ENCODE results near the gene PCBD1. TPM values are rescaled to one million over a fixed set of nuclear protein-coding genes. Genes with fewer than 3 reads are reported as not detected.

The PCBD1 gene
- total and polyA plus RNA-seq, 2 experiments from 2014 or later: 33.3 to 78.5 TPM

DNA sequence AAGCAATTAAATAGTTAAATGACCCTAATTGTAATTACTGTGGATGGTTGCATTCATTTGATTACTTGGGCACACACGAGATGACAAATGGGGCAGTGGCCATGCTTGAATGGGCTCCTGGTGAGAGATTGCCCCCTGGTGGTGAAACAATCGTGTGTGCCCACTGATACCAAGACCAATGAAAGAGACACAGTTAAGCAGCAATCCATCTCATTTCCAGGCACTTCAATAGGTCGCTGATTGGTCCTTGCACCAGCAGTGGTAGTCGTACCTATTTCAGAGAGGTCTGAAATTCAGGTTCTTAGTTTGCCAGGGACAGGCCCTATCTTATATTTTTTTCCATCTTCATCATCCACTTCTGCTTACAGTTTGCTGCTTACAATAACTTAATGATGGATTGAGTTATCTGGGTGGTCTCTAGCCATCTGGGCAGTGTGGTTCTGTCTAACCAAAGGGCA is 8.3 kb downstream of the PCBD1 start:
- Mint-ChIP-seq H3K27ac (no peak overlapping the region), H3K9me3 (no peaks in the 10 kb centered on the region), H3K4me3 (no peak overlapping the region), H3K36me3 (ENCODE audit: low read depth) (peaks cover 60% of the 10 kb centered on the region), H3K4me1 (peaks cover 17% of the 10 kb centered on the region), H3K27me3 (ENCODE audit: insufficient read depth, low read depth, poor library complexity) (peaks cover 3% of the 10 kb centered on the region)
- Histone ChIP-seq H3K9me2 (ENCODE audit: insufficient read depth) (no peaks in the 10 kb centered on the region), H3K79me2 (replicated peaks; ENCODE audit: insufficient read depth) (no peaks in the 10 kb centered on the region), H3K4me1 (ENCODE audit: insufficient read depth) (0 out of 2 replicates have a peak, but pooled peaks cover 10% of the 10 kb centered on the region), H2AFZ (no peak overlapping the region), H3K27me3 (ENCODE audit: insufficient read depth) (no peaks in the 10 kb centered on the region), H3K4me2 (no peak overlapping the region), H3K27ac (ENCODE audit: low read depth) (no peak overlapping the region), H3K36me3 (ENCODE audit: insufficient read depth) (peaks cover 11% of the 10 kb centered on the region; the same call in 1 of the 2 replicates), H3K4me3 (no peak overlapping the region), H4K20me1 (replicated peaks; ENCODE audit: insufficient read depth) (no peaks in the 10 kb centered on the region; the same call in 1 of the 2 replicates), H3F3A (replicated peaks; ENCODE audit: low read depth) (no peaks in the 10 kb centered on the region)
- DNase-seq (ENCODE audit: low spot score) (peak; percentile 89), ATAC-seq (peak; percentile 89)
- TF ChIP-seq NANOG (IDR thresholded peaks at IDR 0.05; ENCODE audit: borderline replicate concordance): no peak
- no peak for TF ChIP-seq ZNF331 (CRISPR knock-in tag; IDR thresholded peaks at IDR 0.05; ENCODE audit: low read depth)
- TF ChIP-seq EZH2phosphoT487 (IDR thresholded peaks at IDR 0.05; ENCODE audit: unreplicated experiment): no peak
- TF ChIP-seq STAT1 (IDR thresholded peaks at IDR 0.05; ENCODE audit: unreplicated experiment): no peak
- TF ChIP-seq, protein P1, sequence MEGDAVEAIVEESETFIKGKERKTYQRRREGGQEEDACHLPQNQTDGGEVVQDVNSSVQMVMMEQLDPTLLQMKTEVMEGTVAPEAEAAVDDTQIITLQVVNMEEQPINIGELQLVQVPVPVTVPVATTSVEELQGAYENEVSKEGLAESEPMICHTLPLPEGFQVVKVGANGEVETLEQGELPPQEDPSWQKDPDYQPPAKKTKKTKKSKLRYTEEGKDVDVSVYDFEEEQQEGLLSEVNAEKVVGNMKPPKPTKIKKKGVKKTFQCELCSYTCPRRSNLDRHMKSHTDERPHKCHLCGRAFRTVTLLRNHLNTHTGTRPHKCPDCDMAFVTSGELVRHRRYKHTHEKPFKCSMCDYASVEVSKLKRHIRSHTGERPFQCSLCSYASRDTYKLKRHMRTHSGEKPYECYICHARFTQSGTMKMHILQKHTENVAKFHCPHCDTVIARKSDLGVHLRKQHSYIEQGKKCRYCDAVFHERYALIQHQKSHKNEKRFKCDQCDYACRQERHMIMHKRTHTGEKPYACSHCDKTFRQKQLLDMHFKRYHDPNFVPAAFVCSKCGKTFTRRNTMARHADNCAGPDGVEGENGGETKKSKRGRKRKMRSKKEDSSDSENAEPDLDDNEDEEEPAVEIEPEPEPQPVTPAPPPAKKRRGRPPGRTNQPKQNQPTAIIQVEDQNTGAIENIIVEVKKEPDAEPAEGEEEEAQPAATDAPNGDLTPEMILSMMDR (conservative IDR thresholded peaks at IDR 0.05; ENCODE audit: low read depth in 2 of 2): peak; percentile 92 to 95
- TF ChIP-seq ZNF114 (CRISPR knock-in tag; IDR thresholded peaks at IDR 0.05): no peak
- TF ChIP-seq, protein P2, sequence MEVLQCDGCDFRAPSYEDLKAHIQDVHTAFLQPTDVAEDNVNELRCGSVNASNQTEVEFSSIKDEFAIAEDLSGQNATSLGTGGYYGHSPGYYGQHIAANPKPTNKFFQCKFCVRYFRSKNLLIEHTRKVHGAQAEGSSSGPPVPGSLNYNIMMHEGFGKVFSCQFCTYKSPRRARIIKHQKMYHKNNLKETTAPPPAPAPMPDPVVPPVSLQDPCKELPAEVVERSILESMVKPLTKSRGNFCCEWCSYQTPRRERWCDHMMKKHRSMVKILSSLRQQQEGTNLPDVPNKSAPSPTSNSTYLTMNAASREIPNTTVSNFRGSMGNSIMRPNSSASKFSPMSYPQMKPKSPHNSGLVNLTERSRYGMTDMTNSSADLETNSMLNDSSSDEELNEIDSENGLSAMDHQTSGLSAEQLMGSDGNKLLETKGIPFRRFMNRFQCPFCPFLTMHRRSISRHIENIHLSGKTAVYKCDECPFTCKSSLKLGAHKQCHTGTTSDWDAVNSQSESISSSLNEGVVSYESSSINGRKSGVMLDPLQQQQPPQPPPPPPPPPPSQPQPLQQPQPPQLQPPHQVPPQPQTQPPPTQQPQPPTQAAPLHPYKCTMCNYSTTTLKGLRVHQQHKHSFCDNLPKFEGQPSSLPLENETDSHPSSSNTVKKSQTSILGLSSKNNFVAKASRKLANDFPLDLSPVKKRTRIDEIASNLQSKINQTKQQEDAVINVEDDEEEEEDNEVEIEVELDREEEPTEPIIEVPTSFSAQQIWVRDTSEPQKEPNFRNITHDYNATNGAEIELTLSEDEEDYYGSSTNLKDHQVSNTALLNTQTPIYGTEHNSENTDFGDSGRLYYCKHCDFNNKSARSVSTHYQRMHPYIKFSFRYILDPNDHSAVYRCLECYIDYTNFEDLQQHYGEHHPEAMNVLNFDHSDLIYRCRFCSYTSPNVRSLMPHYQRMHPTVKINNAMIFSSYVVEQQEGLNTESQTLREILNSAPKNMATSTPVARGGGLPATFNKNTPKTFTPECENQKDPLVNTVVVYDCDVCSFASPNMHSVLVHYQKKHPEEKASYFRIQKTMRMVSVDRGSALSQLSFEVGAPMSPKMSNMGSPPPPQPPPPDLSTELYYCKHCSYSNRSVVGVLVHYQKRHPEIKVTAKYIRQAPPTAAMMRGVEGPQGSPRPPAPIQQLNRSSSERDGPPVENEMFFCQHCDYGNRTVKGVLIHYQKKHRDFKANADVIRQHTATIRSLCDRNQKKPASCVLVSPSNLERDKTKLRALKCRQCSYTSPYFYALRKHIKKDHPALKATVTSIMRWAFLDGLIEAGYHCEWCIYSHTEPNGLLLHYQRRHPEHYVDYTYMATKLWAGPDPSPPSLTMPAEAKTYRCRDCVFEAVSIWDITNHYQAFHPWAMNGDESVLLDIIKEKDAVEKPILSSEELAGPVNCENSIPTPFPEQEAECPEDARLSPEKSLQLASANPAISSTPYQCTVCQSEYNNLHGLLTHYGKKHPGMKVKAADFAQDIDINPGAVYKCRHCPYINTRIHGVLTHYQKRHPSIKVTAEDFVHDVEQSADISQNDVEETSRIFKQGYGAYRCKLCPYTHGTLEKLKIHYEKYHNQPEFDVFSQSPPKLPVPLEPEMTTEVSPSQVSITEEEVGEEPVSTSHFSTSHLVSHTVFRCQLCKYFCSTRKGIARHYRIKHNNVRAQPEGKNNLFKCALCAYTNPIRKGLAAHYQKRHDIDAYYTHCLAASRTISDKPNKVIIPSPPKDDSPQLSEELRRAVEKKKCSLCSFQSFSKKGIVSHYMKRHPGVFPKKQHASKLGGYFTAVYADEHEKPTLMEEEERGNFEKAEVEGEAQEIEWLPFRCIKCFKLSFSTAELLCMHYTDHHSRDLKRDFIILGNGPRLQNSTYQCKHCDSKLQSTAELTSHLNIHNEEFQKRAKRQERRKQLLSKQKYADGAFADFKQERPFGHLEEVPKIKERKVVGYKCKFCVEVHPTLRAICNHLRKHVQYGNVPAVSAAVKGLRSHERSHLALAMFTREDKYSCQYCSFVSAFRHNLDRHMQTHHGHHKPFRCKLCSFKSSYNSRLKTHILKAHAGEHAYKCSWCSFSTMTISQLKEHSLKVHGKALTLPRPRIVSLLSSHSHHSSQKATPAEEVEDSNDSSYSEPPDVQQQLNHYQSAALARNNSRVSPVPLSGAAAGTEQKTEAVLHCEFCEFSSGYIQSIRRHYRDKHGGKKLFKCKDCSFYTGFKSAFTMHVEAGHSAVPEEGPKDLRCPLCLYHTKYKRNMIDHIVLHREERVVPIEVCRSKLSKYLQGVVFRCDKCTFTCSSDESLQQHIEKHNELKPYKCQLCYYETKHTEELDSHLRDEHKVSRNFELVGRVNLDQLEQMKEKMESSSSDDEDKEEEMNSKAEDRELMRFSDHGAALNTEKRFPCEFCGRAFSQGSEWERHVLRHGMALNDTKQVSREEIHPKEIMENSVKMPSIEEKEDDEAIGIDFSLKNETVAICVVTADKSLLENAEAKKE (CRISPR knock-in tag; IDR thresholded peaks at IDR 0.05): no peak

All from GM23338 (cell line).